Stimulated activated CD8-positive, alpha-beta memory T cell treated with anti-CD3 and anti-CD28 coated beads, Interleukin-12 subunit alpha, Interleukin-12 subunit beta, amount 100 ng/mL, for 4 hours (primary cell): ENCODE results near the gene TENM3.

ENCODE experiments used
- DNase-seq: peaks from one replicate; pipeline ENCODE4 v3.0.0-alpha.2; 2020; ENCODE audit warnings: low read depth

Gene TENM3

DNA sequence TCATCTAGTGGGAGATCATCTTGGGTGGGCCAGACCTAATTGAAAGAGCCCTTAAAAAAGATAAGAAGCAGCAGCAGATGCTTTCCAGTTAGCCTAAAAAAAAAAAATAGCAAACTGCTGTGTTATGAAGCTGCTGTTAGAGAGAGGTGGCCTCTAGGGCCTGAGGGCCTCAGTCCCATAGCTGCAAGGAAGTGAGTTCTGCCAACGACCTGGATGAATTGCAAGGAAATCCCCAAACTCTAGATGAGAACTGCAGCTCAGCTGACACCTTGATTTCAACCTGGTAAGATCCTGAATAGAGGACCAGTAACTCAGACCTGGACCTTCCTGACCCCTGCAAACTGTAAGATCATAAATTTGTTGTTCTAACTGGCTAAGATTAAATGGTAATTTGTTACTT, 275.2 kb downstream of the TENM3 start:
- DNase-seq: no peak

DNA sequence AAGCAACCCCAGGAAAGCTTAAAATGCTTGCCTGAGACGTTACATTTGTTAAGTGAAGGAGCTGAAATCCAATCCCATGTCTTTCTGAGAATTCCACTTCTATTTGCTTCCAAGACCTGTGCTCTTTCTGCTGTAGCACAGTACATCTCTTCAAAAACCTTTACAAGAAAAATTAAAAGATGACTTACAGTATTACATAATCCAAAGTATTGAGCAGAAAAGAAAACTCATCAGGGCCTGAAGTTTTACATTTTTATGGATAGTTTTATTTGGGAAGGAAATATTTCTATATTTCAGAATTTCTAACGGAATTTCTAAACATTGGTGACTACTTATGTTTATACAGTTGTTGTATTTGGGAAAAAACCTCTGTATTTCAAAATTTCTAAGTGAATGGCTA, 276.3 kb downstream of the TENM3 start:
- no peak for DNase-seq

DNA sequence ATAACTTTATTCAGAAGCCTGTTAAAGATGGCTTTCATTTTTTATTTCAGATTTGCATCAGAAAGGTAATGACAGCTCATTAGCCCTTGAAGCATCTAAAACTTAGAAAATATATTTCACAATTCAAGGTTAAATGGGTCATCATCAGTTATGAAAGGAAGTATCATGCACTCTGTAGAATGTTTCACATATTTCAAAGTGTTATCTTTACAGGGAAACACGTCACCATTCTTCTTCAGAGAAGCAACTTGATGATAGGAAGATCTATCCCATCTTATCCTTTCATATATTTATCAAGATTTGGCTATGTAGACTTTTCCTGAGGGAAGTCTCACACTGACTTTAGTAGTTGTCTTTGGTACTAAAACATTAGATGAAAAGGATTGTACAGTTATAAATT, 277.8 kb downstream of the TENM3 start:
- DNase-seq: no peak

DNA sequence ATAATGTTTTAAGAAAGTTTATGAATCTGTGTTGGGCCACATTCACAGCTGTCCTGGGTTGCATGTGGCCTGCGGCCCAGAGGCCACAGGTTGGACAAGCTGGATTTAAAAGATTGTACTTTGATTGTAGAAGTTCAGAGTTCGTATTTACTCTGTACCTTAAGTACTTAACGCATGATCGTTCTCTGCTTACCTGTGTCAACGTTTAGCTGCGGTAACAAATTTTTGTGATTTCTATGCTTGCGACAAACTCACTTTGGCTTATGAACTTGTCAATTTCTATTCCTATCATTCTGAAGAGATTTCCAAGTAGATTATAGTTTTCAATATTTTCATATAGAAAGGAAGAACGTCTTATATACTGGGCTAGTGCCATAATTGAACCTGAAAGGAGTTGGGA, 285.6 kb downstream of the TENM3 start:
- DNase-seq: no peak

DNA sequence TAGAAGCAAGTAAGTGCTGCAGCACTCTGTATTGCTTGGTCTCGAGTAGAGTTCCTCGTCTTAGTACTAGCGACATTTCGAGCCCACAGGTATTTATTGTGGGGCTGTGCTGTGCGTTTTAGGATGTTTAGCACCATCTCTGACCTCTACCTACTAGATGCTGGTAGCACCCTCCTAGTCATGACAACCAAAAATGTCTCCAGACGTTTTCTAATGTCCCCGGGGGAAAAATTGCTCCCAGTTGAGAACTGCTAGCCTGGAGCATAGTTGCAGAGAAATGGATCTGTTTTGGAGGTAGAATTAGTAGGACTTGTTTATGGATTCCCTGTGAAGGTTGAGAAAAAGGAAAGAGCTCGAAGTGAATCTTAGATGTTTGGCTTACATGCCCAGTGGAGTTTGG, 287.2 kb downstream of the TENM3 start:
- no peak for DNase-seq

DNA sequence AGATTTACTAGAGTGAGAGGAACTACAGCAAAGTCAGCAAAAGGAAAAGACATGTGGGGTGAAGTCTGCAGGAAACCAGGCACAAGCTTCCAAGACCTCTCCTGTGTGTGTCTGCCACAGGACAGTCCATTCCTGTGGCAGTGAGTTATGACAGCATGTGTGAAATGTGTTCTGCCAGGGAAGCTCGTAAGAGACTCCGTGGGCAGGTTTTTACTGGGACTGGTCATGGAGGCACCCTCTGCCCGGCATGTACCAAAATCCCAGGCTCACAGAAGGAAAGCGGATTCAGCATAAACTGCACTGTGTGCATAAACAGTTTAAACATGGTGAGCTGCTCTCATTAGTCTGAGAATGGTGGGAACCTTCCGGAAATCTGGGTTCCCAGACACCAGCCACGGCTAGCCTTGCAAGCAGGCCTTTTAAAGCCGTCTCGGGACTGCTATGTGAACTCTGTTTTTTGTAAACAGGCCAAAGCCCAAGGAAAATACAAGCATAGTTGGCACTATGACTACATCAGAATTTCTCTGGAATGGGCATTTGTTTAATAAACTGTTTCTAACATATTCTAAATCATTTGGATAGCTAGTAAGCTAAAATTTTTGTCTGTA, 288.5 kb downstream of the TENM3 start:
- no peak for DNase-seq

DNA sequence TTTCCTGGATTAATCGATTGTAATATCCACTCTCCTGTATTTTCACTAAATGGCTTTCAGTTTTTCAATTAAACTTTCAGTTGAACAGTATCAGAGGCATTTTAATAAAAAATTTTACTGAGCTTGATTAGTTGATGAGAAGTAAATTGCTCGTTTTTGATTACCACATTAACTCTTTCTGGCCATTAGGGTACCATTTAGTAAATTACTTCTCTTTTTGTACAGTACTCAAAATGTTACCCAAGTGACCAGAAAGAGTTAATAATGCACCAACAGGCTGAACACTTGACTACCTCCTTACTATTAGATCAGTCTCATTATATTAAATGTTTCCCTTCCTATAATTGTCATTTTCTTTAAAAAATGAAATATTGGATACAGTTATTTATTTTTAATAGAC, 289.2 kb downstream of the TENM3 start:
- DNase-seq: no peak

DNA sequence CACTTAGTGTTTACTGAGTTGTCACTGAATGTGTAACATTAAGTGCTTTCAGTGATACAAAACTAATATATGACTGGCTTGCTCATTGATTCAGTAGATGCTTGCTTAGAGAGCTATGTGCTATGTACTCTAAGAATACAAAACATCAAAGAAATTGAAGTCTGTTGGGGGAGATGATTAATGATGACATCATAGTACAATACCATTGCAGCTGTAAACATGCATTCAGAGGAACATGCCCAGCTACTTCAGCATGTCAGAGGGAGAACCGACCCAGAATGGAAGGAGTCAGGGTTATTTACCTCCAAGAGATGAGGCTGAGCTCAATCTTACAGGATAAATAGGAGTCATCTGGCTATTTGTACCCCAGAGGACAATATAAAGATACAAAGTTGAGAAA, 290.8 kb downstream of the TENM3 start:
- DNase-seq: no peak

DNA sequence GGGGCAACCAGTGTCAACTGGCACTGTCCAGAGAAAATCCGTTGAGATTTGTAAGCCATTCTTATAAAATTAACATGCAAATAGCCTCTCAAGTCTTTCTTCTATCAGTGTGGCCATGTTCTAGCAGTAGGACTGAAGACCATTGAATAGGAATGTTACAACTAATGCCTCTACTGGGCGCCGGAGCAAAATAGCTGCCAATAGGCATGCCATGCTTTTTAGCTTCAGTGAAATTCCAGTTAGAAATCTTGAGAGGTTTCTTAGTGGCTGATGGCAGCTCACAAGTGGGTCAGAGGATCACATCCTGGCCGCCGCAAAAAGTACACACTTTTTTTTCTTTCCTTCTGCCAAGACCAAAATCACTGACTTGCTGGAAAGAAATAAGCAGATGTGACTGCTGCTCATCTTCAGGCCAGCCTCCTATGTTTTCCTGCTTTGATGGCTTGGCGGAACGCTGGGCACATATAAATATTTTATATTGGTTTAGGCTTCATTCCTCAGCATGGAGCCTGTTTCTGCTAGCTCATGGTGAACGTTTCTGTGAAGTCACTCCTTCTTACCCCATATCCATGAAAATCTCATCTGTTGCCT, 293.1 kb downstream of the TENM3 start:
- no peak for DNase-seq

DNA sequence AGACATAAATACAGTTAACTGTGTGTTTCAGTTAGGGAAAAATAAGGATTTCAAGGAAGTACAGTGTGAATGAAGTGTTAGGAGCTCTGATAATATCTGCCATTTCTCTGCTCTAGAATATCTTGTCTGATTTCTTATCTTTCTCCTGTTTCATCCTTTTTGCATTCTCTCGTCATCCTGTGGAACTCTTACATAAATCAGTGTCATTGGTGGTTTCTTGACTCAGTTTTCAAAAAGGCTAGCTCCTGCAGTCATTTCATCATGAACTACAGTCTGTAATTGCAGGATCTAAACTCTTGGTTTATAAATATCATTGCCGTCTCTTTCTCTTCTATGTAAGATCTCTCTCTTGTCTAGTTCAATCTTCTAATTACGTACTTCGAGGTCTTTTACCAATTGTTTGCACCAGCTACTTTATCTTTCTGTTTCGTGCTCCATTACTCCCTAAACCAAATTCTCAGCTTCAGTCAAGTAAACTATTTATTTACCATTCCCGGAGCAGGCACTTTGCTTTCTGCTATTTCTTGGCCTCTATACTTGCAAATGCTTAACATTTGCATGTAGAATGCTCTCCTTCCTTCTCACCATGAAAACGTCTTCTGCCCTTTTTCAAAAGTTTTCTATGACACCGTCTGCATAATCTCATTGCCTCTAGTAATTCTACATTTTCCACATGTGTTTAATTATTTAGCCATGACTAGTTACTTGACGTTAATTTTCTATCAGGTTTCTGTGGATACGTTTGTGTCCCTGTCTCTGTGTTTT, 294.0 kb downstream of the TENM3 start:
- no peak for DNase-seq

DNA sequence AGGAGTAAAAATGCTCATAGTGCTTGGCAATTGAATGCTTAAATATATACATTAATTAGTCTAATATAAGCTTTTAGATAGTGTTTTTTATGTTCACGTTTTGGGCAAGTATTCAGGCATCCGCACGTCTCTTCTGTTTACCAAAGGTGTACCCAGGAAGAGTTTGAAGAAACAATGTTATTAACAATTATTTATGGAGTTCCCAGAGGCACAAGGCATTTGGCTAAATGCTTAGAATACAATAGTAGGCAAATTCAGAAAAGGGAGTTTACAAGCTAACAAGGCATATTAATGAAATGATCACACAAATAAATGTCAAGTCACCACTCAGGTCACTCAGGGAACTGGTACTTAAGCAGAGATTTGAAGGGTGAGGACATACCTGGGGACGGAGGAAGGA, 294.8 kb downstream of the TENM3 start:
- DNase-seq: no peak

DNA sequence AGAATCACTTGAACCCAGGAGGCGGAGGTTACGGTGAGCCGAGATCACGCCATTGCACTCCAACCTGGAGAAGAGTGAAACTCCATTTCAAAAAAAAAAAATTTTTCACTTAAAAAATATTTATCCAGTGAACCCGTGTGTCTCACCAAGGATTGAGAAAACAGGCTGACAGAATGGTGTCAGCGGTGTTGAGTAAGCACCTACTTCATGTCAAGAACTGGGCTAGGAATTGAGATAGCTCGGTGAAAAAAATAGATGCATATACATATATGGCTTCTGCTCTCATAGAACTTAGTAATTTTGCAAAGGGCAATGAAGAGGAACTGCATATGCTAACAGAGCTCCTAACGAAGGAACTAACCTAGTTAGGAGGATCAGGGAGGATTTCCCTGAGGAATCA, 297.3 kb downstream of the TENM3 start:
- no peak for DNase-seq

DNA sequence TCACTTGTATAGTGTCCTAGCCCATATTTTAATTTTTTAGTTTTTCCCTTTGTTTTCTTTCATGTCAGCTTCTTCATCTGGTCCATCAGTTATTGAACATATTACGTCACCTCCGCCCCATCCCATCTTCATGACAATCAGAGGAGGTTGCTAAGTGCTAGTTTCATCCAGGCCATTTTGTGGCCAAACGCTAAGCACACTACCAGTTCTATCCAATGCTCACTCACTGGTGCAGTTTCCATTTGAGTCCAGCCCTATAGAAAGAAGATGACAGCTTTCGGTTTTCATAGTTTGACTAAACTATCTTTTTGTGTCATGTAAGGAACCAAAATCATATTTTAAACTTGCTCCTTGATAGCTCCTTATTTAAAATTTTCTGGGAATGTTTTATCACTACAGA, 304.2 kb downstream of the TENM3 start:
- DNase-seq: no peak

DNA sequence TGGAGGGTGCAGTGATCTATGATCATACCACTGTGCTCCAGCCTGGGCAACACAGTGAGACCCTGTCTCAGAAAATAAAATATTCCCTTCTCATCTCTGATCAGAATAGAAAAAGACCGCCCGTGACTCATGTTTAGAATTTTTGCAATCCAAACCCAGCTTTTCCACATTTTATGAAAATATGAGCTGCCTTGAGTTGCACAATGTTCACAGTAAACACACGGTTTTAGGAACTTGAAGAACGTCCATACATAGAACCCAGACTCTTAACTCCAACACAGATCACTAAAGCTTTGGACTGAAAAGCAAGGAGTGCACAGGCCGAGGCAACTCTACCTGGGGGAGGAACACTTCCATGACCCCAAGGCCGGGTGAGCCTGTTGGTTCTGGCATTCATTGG, 305.0 kb downstream of the TENM3 start:
- no peak for DNase-seq

DNA sequence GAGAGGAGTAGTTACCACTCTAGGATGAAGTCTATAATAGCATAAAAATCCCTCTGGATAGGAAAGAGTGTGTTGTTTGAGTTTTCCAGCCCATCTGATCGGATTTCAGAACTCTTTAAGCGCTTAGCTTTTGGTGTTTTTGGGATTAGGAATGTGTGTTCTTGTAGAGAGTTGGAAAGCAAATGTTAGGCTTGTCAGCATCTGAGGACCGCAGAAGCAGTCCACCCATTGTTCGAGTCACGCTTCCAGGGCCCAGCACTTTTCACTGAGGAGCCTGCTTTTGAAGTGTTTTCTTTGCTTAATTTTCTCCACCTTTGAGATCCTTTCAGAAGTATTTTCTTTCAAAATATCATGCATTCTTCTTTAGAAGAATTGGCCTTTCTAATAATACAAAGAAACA, 306.2 kb downstream of the TENM3 start:
- DNase-seq: no peak

DNA sequence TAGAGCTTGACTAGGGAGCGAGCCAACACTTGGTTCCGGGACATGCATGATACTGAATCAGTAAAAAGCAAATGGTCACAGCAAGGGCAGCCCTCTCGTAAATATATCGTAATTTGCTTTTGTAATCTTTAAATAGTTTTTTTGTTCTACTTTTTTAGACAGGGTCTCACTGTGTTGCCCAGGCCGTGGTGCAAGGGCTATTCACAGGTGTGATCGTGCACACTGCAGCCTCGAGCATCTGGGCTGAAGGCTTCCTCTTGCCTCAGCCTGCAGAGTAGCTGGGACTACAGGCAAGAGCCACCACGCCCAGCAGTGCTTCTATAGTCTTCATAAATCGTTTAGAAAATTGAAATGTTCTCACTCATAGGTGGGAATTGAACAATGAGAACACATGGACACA, 309.7 kb downstream of the TENM3 start:
- DNase-seq: no peak

DNA sequence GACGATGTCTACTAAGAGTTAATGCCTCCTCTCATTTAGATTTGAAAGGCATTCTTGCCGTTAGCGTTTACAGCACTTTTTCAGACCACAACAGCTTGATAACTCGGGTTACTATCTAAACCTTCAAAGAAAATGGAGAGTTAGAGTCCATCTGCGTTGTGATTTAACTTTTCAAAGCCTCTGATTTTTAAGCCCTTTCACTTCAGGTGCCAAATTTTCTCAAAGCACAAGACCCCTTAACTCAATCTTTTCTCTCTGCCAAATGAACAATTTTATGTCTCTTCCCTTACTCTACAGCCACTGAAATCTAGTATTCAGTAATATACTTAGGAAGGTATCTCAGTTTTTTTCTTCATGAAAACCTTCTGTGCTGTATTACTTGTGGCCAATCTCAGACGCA, 310.5 kb downstream of the TENM3 start:
- no peak for DNase-seq

DNA sequence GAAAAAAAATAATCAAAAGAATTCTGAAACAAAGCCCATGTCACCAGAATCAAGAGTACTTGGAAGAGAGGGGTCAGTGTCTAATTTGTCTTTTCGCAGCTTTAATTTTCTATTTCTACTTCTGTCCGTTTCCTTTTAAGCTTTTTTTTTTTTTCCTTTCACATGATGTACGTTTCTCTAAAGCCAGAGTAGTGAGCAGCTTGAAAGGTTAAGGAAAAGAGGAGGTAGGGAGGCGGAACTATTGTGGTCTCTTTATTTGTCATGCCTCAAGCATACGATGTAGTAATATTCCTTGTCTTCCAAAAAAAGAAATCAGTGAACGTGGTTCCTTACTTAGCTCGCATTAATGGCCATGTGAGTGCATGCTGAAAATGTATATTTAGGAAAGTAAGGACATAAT, 311.5 kb downstream of the TENM3 start:
- DNase-seq: no peak

DNA sequence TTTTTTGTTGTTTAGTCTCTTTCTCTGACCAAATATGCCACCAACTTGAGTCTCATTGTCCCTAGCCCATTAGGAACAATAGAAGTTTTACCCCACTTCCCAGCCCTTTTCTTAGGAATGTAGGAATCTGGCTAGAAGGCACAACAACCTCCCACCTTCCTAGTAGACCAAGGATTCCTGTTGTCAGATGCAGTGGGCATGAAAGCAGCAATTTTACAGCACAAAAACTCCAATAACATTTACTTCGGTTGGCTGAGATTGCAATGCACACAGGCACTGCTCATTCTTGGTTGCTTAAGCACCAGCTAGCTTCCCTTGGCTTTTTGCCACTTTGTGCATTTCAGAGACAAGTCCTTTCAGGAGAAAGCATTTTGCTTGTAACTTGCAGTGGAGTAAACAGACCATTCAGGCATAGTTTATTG, 312.8 kb downstream of the TENM3 start:
- DNase-seq: no peak

DNA sequence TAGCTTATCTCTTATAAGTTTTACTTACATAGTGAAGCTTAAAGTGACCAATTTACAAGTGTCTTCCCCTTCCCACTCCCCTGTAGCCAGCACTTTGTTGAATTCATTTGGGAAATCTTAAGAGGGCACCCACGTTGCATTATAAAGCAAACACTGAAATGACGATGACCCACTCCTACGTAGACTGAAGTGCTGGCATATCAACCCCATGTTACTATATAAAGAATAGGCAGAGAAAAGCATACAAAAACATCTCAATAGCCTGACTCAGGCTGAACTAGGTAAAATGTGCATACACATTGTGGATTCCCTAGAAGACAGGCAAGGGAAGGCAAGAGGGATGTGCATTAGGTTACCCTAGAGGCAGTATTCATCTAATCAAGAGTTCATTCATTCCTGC, 313.4 kb downstream of the TENM3 start:
- no peak for DNase-seq

DNA sequence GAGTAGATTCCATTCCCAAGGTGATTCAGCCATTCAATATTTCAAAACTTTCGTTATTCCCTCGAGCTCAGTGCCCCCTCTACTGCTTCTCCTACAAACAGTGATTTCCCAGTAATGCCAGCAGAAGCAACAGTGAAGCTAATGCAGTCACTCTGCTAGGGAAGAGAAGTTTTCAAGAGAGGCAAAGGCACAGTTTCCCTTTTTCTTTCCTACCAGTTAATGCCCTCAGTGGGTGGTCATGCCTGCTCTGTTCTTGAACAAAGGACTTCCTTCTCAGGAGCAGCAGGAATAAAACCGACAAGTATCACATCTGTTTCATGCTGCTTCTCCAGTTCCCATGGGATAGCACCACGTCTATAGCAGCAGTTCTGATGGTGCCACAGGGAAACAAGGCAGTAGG, 317.2 kb downstream of the TENM3 start:
- DNase-seq: no peak

DNA sequence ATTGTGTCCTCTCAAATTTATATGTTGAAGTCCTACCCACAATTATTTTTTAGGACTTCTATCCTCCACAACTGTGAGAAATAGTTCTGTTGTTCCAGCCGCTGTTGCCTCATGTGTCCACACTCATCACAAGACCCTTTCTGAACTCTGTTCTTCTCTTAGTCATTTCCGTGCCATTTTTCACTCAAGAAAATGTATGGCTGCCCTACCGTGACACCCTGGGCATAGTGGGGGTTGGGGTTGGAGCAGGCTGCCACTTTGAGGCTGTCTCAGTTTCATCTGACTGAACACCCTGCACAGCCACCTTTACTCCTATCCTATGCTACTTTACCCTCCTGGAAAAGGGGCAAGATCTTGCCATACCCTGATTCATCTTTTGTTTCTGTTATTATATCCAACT, 319.1 kb downstream of the TENM3 start:
- DNase-seq: no peak

DNA sequence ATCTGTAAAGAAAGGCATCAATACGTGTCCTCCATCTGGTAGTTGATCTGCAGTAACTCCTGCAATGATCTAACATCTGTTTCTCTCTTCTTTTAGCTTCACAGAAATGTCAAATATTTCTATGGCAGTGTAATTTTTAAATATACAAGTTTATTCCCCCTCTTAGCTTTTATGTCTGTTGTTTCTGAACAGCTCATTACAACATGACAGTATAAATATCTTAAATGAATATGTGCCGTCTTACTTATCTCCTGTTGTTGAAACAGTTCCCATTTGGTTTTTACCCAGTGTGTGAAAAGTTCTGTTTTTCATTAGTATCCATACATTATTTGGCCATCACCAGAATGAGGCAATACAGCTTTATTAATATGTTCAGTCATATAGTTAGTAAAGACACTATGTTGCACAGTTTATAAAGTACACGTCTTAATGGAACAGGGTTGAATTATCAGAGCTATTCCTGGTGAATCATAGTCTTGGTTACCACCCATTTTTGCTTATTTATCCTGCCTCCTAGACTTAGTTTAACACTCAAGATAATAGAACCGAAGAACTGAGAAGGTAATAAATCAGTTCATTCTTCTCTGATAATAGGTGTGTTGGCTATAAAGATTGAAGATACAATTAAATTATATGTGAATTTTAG, 321.6 kb downstream of the TENM3 start:
- no peak for DNase-seq
